GM18907 (cell line): ENCODE results near the gene DDAH2.

Source experiments
- ATAC-seq: cut with Tn5 transposase; IDR thresholded peaks from one replicate; pipeline ENCODE4 v1.9.1; 2021; ENCODE audit warnings: mild to moderate bottlenecking, moderate library complexity; ENCODE audit not compliant: unreplicated experiment

DDAH2 gene

DNA sequence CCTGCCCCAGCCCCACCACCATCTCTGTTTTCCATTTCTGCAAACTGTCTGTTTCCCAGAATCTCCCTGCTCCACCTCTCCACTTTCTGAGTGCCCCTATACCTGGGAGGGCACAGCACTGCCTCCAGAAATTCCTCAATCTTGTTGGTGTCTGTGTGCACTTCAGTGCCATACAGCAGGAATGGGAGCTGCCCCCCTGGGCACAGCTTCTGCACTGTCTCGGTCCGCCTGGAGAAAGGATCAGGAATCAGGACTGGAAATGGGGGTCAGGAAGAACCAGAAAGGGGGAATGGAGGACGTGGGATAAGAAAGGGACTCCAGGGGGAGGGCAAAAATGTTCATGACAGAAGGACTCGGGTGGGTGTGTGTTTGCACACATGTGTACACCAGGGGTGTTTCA lies 4.6 kb upstream of the DDAH2 start:
- no peak for ATAC-seq

GRCh38 chr6:31732029-31732428 lies 2.9 kb upstream of the DDAH2 start:
- ATAC-seq, result no peak

GRCh38 chr6:31730631-31731086 lies 1.6 kb upstream of the DDAH2 start:
- no peak for ATAC-seq

- ATAC-seq, result peak; percentile 24
Measured at GRCh38 chr6:31729979-31730630, 1.0 kb upstream of the DDAH2 start.

GRCh38 chr6:31729515-31729978 lies 448 bp upstream of the DDAH2 start:
- peak; percentile 54 for ATAC-seq

- ATAC-seq, result no peak
Measured at GRCh38 chr6:31727717-31728671, 1.1 kb downstream of the DDAH2 start.

DNA sequence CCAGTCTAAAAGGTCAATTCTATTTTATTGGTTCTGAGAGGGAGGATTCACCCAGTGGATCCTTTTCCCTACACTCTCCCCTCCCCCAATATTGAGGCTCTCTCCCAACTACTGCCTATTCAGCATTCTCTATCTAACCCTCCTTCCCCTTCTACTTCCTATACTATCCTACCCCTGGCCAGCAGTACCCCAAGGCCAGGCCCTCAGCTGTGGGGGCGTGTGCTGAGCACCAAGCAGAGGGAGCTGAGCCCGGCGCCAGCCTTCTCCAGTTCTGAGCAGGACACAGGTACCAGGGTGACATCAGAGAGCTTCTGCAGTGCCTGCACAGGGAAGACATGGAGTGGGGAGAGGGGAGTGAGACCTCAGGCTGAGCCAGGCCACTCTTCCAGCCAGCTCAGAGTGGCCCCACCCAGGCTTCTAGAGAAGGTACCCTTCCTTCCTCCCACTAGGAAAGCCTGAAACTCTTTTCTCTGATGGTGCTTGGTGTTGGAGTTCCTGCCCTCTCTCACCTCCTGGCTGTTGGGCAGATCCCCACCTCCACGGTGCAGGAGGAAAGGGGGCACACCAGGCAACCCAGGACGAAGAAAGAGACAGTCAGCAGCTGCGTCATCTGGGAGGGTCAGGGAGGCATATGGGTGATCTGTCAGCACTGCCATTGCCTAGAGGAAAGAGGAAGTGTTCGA lies 1.9 kb downstream of the DDAH2 start:
- peak; percentile 44 for ATAC-seq

DNA sequence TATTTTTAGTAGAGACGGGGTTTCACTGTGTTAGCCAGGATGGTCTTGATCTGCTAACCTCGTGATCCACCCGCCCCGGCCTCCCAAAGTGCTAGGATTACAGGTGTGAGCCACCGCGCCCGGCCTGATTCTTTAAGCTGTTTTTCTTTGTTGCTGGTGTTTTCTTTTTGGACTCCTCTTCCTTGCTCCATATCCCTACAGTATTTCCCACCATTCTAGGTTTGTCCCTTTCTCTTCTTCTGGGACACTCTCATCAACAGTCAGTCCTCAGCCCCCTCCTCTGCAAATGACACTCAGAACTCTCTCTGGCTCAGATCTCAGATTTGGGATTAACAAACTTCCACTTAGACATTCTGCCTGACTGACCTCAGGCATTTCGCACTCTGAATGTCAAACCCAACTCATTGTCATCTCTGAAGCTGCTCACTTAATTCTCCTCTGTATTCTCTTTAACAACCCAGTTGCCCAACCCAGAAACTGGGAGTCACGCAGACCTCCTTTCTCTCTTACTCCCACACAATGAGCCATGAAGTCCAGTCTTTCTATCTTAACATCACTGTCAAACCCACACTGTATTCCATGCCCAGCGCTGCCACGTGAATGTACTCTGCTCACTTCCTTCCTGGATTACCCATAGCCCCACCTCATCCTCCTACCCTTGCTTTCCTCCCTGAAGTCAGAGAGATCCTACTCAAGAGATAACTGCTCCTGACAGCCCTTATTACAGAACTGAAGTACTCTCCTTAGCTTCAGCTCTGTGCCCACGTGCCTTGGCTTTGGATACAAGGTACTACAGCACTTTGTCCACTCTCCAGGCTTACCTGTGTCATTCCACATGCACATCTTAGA lies 3.4 kb downstream of the DDAH2 start:
- no peak for ATAC-seq

GRCh38 chr6:31723980-31724691 lies 5.0 kb downstream of the DDAH2 start:
- ATAC-seq, result no peak

DNA sequence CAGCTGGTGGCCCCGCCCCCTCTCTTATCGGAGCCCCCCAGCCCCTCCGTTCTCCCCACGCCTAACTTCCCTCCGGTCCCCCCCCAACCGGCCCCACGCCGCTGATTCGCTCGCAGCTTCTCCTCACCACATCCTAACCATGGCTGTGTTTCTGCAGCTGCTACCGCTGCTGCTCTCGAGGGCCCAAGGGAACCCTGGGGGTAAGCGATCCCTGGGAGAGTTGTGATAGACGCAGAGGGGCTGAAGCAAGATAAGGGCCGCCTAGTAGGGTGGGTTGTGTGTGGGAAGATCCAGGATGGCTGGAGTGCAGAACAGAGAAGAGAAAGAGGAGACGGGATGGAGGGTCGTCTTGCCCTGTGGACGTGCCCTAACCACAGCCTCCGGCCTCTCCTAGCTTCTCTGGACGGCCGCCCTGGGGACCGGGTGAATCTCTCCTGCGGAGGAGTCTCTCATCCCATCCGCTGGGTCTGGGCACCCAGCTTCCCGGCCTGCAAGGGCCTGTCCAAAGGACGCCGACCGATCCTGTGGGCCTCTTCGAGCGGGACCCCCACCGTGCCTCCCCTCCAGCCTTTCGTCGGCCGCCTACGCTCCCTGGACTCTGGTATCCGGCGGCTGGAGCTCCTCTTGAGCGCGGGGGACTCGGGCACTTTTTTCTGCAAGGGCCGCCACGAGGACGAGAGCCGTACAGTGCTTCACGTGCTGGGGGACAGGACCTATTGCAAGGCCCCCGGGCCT lies 5.7 kb downstream of the DDAH2 start, which contains the start of gene MPIG6B:
Gene MPIG6B (plus strand): TSS at position 129 of the 735 bp plus-strand sequence. CDS start 11 bp downstream, at position 140.
- no peak for ATAC-seq

DNA sequence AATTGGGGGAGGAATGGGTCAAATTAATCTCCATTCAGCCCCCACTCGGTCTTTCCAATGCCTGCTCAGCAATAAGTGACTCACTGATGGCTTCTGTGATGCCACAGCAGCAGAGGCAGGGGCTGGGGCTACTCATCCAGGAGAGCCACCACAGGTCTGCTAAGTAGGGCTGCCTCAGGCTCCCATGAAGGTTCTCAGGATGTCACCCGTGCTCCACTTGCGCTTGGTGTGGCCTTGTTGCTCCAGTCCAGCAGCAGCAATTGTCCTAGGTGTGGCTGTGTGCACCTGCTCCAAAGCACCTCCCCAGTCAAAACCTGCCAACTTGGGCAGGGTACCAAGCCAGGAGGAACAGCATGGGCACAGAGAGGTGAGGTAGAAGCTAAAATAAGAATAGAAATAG lies 6.9 kb downstream of the DDAH2 start:
- ATAC-seq, result no peak

DNA sequence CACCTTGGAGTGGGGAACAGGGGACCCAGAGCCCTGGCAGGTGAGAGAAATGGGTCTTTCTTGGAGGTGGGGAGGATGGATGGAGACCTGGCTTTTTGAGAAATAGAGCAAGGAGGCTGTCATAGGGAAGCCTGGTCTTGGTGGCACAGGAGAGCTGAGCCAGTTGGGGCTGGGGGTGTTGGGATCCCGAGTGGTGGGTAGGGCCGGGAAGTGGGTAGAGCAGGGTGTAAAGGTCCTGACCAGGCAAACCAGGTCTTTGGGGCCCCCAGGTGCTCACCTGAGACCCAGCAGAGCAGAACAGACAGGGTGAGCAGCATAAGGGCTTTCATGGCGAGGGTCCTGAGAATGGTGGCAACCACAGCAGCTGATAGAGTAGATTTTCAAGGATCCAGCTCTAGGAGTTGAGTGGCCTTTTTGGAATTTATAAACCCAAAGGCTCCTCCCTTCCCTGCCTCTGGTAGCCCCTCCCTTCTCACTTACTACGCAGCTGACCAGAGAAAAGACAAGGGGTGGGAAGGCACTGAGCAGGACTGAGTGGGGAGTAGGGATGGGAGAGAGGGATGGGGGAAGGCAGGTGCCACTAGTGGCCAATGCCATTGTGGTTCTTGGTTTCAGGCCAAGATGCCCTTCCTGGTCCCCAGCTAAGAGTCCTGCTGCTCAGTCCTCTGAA lies 7.6 kb downstream of the DDAH2 start, which contains the start of gene LY6G6C:
Gene LY6G6C (minus strand): TSS at position 396 of the 670 bp plus-strand sequence. CDS start 67 bp downstream, at position 329.
- no peak for ATAC-seq

GRCh38 chr6:31720196-31720770 lies 8.8 kb downstream of the DDAH2 start:
- no peak for ATAC-seq

DNA sequence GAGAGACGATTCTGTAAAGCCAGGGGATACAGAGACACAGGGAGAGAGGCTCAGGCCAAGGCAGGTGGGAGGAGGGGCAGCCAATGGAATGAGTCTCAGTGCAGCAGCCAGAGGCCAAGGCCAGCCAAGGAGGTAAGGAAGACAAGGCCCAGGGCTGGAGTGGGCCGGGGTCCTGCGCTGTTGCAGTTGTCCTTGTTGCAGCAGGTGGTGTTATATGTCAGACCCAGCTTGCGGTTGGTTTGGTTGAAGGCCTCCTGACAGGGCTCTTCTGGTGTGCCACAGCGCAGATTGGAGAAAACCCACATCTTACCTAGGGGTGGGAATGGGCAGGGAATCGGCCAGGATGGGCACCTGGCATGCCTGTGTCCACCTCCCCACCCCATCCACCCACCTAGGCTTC lies 10.1 kb downstream of the DDAH2 start:
- no peak for ATAC-seq

GRCh38 chr6:31718265-31718664 lies 10.8 kb downstream of the DDAH2 start:
- no peak for ATAC-seq

DNA sequence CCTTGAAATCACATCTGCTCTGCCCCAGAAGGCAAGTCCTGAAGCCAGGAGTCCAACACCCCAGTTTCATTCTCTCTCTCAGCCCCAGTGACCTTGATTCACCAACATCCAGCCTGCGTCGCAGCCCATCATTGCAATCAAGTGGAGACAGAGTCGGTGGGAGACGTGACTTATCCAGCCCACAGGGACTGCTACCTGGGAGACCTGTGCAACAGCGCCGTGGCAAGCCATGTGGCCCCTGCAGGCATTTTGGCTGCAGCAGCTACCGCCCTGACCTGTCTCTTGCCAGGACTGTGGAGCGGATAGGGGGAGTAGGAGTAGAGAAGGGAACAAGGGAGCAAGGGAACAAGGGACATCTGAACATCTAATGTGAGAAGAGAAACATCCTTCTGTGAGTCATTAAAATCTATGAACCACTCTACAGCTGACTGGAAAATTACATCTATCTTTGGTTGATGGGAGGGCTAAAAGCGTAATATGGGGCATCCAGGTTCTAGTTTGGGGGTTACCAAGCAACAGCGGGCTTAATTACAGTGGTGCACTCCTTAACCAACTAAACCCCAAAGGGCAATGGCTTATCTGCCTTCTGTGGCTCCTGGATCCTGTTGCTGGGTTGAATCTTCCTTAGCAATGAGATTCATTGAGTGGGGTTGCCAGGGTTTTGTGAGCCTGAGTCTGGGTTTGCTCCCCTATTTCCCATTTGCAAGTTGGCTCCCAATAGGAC lies 11.4 kb downstream of the DDAH2 start:
- no peak for ATAC-seq
